RWPE2 (cell line): Measurements from ENCODE around the gene MRFAP1L1.

Source experiments
- ATAC-seq: fragments of 200-7000 bp; cut with Tn5 transposase; 3 replicates; pipeline ENCODE4 v1.9.1; 2021; ENCODE audit warnings: low read depth
- DNase-seq: peaks from one replicate; pipeline ENCODE4 v3.0.0-alpha.2; 2020; ENCODE audit warnings: low spot score
- H3K27ac ChIP-seq: fragments of 450-650 bp; 2 replicates; pipeline ENCODE4 v1.5.1; 2017; ENCODE audit warnings: mild to moderate bottlenecking; ENCODE audit not compliant: poor library complexity, severe bottlenecking
- H3K27me3 ChIP-seq: fragments of 250-450 bp; sonication (Bioruptor Pico); 2 replicates; pipeline ENCODE4 v1.5.1; 2021; ENCODE audit warnings: mild to moderate bottlenecking, moderate library complexity; ENCODE audit not compliant: insufficient read depth, poor library complexity, severe bottlenecking
- H3K36me3 ChIP-seq: fragments of 250-450 bp; sonication (Bioruptor Pico); 2 replicates; pipeline ENCODE4 v1.5.1; 2020; ENCODE audit warnings: low read depth, mild to moderate bottlenecking, moderate library complexity
- H3K4me1 ChIP-seq: fragments of 250-450 bp; sonication (Bioruptor Pico); 2 replicates; pipeline ENCODE4 v1.5.1; 2021; ENCODE audit warnings: mild to moderate bottlenecking, moderate library complexity; ENCODE audit not compliant: insufficient read depth, poor library complexity, severe bottlenecking
- H3K4me3 ChIP-seq: fragments of 250-450 bp; sonication (Bioruptor Pico); 2 replicates; pipeline ENCODE4 v1.5.1; 2021; ENCODE audit warnings: mild to moderate bottlenecking, moderate library complexity; ENCODE audit not compliant: severe bottlenecking
- H3K9me3 ChIP-seq: fragments of 250-450 bp; sonication (Bioruptor Pico); 2 replicates; pipeline ENCODE4 v1.5.1; 2021; ENCODE audit warnings: mild to moderate bottlenecking, moderate library complexity; ENCODE audit not compliant: severe bottlenecking
- TF ChIP-seq, protein P1 (sequence below): fragments of 450-650 bp; IDR thresholded peaks from one replicate; pipeline ENCODE4 v1.5.1; 2017; ENCODE audit warnings: mild to moderate bottlenecking, moderate library complexity; ENCODE audit not compliant: poor library complexity, severe bottlenecking

Gene MRFAP1L1

DNA sequence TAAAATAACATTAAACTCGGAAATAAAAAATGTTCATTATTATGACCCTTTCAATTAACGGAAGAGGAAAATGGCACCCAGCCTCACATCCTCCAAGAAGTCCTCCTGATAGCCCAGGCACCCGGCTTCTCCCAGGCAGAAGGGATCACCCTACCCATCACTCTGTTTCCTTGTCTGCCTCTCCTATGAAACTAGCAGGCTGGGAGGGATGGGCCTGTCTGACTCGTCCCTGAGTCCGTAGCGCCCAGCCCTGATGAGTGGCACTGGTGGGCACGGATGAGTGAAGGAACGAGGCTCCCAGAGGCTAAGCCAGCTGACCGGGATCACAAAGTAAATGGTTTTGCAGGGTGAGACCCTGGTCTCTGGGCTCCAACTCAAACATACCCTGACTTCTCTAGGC is 44.2 kb upstream of the MRFAP1L1 start:
- no peak for DNase-seq
- no peaks in the 10 kb centered on the region for H3K27me3 ChIP-seq
- peaks cover 10% of the 10 kb centered on the region for H3K4me1 ChIP-seq
- H3K9me3 ChIP-seq: no peaks in the 10 kb centered on the region
- TF ChIP-seq, protein P1, sequence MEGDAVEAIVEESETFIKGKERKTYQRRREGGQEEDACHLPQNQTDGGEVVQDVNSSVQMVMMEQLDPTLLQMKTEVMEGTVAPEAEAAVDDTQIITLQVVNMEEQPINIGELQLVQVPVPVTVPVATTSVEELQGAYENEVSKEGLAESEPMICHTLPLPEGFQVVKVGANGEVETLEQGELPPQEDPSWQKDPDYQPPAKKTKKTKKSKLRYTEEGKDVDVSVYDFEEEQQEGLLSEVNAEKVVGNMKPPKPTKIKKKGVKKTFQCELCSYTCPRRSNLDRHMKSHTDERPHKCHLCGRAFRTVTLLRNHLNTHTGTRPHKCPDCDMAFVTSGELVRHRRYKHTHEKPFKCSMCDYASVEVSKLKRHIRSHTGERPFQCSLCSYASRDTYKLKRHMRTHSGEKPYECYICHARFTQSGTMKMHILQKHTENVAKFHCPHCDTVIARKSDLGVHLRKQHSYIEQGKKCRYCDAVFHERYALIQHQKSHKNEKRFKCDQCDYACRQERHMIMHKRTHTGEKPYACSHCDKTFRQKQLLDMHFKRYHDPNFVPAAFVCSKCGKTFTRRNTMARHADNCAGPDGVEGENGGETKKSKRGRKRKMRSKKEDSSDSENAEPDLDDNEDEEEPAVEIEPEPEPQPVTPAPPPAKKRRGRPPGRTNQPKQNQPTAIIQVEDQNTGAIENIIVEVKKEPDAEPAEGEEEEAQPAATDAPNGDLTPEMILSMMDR: no peak
- ATAC-seq: no peak
- H3K27ac ChIP-seq: no peak overlapping the region
- no peak overlapping the region for H3K4me3 ChIP-seq
- H3K36me3 ChIP-seq: no peaks in the 10 kb centered on the region

- Histone ChIP-seq H3K27me3 (no peaks in the 10 kb centered on the region), H3K27ac (no peak overlapping the region), H3K9me3 (no peaks in the 10 kb centered on the region), H3K4me1 (peaks cover 5% of the 10 kb centered on the region), H3K4me3 (no peak overlapping the region), H3K36me3 (no peaks in the 10 kb centered on the region)
- TF ChIP-seq, protein P1: no peak
- no peak for DNase-seq
- no peak for ATAC-seq
Measured at GRCh38 chr4:6753103-6753560, 43.5 kb upstream of the MRFAP1L1 start.

DNA sequence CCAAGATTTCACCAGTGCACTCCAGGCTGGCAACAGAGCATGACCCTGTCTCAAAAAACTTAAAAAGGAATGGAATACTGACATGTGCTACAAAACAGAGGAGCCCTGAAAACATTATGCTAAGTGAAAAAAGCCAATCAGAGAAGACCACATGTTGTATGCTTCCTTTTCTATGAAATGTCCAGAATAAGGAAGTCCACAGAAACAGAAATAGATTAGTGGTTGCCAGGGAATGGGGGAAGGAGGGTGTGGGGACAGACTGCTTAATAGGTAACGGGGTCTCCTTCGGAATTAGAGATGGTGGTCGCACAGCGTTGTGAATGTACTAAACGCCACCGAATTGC is 42.8 kb upstream of the MRFAP1L1 start:
- no peak for ATAC-seq
- H3K4me1 ChIP-seq: peaks cover 6% of the 10 kb centered on the region
- no peaks in the 10 kb centered on the region for H3K36me3 ChIP-seq
- no peaks in the 10 kb centered on the region for H3K27me3 ChIP-seq
- TF ChIP-seq, protein P1: no peak
- H3K9me3 ChIP-seq: no peaks in the 10 kb centered on the region
- no peak overlapping the region for H3K4me3 ChIP-seq
- no peak for DNase-seq
- H3K27ac ChIP-seq: no peak overlapping the region

- DNase-seq (no peak), ATAC-seq (no peak)
- peaks cover 10% of the 10 kb centered on the region for H3K4me1 ChIP-seq
Measured at GRCh38 chr4:6751611-6752485, 42.2 kb upstream of the MRFAP1L1 start.

More at GRCh38 chr4:6751611-6752485, 42.2 kb upstream of the MRFAP1L1 start:
- no peaks in the 10 kb centered on the region for H3K9me3 ChIP-seq
- no peak overlapping the region for H3K27ac ChIP-seq
- H3K4me3 ChIP-seq: no peak overlapping the region
- TF ChIP-seq, protein P1: no peak
- no peaks in the 10 kb centered on the region for H3K27me3 ChIP-seq
- H3K36me3 ChIP-seq: no peaks in the 10 kb centered on the region
